Measurements from ENCODE around the gene LSP1.

Gene LSP1

DNA sequence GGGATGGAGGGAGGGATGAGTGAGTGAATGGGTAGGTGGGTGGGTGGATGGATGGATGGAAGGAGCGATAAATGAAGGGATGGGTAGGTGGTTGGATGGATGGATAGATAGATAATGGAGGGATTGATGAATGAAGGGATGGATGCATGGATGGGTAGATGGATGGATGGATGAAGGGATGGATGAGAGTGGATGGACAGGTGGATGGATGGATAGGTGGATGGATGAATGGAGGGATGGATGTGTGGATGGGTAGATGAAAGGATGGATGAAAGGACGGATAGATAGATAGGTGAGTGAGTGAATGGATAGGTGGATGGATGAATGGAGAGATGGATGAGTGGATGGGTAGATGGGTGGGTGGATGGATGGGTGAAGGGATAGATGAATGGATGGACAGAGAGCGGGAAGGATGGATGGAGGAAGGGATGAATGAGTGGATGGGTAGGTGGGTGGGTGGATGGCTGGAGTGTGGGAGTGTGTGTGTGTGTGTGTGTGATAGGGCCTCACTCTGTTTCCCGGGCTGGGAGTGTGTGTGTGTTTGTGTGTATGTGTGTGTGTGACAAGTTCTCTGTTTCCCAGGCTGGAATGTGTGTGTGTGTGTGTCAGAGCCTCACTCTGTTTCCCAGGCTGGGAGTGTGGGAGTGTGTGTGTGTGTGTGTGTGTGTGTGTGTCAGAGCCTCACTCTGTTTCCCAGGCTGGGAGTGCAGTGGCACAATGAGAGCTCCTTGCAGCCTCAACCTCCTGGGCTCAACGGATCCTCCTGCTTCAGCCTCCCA, 40.9 kb downstream of the LSP1 start:
- FAIRE-seq = no peak

DNA sequence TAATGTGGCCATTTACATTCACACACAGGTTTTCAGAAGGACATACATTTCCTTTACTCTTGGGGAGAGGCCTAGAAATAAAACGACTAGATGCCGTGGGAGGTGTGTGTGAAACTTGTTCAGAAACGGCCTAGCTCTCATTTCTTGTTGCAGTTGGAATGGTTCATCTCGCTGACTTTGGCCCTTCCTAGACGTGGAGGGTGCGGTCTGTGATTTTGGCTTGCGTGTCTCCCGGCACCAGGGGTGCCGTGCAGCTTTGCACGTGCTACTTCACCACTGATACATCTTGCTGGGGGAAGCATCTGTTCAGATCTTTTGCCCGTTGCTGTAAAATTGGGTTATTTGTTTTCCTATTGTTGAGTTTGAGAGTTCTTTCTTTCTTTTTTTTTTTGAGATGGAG, 41.9 kb downstream of the LSP1 start:
- no peak for FAIRE-seq

DNA sequence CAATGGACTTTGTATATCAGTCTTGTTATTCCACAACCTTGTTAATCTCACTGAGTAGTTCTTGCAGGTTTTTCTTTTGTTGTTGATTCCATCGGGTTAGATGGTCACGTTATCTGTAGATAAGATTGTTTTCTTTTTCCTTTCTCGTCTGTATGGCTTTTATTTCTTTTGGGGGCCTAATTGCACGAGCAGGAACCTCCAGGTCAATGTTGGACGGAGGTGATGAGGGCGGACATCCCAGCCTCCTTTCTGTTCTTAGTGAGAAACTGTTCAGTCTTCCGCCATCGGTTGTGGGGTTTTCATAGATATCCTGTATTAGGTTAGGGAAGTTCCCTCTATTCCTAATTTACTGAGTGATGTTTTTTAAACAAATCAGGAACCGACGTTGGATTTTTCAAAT, 43.6 kb downstream of the LSP1 start:
- no peak for FAIRE-seq

DNA sequence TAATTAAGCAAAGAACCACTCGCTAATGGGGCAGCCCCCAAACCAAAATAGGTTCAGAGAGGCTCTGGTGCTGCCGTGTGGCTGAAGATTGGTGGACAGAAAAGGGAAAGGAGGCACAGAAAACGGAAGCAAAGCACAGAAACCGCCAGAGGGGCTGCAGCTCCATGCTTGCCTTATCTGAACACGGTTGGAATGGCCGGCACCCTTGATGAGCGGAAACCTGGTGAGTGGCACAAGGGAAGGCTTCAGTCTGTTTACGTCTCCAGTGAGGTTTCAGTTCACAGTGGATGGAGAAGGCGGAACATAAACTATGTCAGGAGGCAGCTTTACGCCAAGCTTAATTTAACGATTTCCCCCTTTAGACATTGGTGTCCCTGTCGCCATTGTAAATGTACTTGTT, 44.0 kb downstream of the LSP1 start:
- no peak for FAIRE-seq

DNA sequence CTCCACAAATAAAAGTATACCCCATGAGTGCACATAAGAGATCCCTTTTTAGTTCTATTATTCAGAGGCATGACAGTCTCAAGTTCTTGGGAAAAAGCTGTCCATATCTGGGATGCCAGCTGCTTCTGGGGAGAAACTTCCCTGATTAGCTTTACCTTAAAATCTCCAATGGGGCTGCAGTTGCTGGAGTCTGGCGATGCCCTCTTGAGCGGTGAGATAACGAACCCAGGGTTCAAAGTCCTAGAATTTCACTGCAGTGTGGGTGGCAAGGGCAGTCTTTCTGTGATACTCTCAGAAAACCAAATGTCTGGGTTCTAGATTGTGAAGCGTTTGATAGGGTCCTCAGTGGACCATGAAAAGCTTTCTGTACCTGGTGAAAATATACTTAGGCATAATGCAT, 46.2 kb downstream of the LSP1 start:
- no peak for FAIRE-seq

DNA sequence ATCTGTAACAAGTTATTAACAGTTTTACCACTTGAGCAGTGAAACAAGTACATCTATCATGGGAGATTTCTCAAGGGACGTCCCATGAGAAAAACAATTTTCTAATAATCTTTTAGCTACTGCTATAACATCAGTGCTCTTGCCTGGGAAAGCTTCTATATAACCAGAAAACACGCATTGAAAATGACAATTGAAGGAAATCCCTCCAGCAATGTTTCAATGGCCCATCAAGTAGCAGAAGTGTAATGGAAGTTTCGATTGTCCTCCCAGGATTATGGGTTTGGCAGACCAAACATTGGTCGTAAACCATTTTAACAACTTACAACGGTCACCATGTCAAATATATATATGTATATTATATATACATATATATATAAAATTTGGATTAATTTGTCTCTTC, 46.8 kb downstream of the LSP1 start:
- no peak for FAIRE-seq

DNA sequence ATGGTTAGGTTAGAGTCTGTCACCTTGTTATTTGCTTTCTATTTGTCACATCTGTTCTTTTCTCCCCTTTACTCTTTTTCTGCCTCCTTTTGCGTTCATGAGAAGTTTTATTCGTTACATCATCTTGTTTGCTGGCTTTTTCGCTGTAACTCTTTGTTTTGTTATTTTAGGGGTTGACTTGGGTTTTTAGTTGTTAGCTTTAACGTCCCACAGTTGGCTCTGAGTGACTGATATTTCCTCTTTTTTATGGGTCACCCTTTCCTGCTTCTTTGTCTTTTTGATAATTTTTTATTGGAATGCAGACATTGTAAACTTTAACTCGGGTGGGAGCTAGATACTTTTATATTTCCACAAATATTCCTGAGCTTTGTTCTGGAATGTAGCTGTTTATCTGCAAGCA, 53.3 kb downstream of the LSP1 start:
- FAIRE-seq = peak; percentile 22

DNA sequence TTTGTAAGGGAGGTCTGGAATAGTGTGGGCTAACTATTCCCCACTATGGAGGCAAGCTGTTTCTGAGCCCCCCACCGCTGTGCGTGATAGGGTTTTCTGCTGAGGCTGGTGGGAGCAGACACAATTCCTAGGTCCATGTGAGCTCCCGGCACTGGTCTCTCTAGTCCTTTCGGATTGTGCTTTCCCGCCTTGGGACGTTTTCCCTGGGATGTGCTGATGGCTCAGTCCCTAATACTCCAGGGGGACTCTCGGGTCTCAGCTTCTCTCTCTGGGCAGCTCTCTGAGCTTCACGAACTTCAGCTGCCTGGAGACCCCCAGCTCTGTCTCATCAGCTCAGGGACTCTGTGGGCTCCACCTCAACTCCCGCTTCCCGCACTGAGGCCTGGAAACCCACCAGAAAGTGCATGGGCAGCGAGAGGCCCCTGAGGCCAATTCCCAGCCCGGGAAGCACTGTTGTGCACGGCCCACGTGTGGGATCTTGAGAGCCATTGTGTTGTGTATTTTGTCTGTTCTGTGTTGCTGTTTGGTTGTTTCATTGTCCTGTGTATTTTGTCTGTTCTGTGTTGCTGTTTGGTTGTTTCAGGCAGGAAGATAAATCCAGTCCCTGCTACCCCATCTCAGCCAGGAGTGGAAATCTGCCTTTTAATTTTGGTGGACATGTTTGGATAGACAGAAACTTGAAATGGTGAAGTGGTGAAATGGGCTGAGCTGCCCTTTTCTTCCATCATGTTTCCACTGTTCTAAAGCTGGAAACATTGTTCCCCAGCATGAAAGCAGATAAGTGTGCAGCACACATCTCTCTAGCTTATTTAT, 53.9 kb downstream of the LSP1 start:
- no peak for FAIRE-seq

DNA sequence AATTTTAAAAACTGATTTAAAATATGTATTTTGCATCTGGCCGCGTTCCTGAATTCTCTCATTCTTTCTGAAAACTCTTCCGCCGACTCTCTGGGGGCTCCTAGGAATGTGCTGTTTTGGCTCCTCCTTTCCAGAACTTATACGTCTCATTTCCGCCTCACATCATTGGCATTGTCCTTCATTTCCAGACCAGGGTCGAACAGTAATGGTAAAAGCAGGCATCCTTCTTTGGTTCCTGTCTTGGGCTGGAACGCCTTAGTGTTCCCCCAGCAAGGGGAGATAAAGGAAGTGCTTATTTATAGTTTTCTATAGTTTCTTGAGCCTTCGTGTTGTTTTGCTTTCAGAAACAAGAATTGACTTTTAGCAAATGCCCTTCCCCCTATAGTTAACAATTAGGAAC, 55.7 kb downstream of the LSP1 start:
- peak; percentile 72 for FAIRE-seq

DNA sequence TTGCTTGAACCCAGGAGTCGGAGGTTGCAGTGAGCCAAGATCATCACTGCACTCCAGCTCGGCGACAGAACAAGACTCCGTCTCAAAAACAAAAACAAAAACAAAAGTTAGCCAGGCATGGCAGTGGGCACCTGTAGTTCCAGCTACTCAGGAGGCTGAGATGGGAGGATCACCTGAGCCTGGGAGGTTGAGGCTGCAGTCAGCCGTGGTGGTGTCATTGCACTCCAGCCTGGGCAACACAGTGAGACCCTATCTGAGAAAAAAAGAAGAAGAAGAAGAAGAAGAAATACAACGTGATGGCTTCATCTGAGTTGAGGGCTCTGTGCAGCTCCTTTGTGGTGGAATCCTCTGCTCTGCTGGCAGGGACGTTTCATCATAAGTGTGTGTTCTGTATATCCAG, 56.6 kb downstream of the LSP1 start:
- no peak for FAIRE-seq

DNA sequence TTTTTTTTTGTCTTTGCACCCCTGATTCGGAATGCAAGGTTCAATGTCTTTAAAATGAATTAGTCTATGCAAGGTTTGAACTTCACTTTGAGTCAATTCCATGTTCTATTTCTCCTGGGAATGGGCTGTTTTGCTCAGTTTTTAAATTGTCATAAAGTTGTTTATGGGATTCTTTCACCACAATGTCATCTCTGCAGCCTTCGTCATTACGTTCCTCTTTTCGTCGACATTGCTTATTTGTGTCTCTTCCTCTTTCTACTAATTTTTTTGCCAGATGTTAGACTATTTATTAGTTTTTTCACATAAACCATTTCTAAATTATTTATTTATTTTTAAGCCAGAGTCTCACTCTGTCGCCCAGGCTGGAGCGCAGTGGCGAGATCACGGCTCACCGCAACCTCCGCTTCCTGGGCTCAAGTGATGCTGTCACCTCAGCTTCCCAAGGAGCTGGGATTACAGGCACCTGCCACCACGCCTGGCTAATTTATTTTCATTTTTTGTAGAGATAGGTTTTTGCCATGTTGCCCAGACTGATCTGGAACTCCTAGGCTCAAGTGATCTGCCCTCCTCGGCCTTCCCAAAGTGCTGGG, 59.5 kb downstream of the LSP1 start:
- no peak for FAIRE-seq

DNA sequence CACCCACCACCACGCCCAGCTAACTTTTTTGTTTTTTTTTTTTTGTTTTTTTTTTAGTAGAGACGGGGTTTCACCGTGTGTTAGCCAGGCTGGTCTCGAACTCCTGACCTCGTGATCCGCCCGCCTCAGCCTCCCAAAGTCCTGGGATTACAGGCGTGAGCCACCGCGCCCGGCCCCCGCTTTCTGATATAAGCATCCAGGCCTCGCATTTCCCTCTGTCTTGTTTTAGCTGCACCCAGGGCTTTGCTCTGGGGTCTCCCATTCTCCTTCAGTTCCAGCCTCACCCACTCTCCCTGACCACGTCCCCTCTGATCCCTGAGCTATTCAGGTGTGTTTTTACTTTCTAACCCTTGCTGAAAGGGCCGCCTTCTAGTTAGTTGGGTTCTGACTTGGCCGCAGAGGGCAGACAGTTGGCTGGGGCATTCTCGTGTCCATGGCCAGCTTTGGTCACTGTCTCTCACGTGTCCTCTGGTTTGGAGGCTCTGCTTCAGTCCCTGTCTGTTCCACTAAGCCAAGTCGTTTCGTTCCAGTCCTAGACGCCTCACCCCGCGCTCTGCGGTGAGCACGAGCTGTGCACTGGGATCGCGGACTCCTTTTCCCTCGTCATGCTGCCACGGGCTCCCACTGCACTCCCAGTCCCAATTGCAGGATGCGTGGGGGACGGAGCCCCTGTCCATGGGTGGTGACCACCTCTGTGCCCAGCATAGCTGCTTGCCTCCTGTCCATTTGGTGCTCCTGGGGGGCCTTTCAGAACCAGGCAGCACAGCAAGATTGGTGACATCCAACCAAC, 60.6 kb downstream of the LSP1 start:
- no peak for FAIRE-seq

DNA sequence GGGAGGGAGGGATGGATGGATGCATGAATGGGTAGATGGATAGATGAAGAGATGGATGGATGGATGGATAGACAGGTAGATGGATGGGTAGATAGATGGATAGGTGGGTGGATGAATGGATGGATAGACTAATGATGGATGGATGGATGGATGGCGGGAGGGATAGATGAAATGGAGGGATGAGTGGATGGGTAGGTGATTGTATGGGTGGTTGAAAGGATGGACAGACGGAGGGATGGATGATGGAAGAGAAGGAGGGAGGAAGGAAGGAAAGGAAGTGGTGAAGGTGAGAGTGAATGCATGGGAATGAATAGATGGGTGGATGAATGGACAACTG, 62.9 kb downstream of the LSP1 start:
- FAIRE-seq = no peak

DNA sequence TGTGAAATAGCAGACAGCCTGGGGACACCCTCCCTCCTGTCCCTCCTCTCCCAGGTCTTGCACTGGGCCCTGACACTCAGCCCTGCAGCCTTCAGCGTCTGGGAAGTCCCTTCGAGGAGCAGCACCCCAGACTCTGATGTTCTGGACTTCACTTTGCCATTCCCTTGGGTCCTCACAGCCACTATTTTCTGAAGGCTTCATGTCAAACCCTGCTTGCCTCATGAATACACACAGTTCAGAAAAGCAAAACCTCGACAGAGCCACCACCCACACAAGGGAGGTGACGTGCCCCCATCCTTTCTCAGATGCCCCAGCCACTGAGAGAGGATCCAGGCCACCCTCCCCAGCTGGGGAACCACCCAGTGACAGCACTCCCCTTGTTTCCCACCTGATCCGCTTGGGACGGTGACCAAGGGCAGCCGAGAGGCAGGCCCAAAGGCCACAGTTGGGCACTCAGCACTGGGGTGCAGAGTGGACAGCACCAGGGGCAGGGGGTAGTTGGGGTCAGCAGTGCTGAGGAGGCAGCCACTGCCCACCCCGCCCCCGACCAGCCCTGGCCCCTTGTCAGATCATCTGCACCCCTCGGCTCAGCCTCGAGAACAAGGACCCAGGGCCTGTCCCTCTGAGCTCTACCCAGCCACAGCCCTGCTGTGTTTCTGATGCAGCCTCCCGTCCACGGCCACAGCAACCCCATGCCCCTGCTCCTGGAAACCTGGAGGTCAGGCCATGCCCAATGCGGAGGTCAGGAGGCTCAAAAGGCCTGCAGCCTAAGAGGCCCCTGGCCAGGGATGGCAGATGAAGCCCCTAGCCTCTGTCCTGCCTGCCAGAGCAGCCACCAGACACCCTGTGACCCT, 63.5 kb downstream of the LSP1 start:
- no peak for FAIRE-seq

DNA sequence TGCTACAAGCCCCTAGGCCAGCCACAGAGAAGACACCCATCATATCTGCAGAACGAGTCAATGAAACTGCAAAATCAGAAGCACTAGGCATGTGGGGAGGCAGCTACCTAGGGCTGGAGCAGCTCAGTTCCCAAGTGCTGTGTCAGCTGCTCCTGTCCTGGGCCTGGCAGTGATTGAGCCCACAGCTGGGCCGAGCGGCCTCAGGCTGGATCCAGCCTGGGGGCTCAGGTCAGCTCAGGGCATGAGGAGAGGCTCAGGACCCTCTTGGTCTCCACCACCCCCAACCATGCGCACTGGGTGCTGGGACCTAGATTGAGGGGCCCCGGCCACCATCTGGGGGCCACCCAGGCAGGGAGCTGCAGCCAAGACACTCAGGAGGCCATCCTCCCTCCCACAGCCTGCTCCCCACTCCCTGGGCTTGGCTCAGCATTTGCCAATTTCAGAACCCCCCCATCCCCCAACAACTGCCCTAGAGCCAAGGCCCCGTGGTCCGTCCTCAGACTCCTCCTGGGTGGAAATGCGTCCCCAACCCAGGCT, 64.2 kb downstream of the LSP1 start:
- FAIRE-seq = no peak

DNA sequence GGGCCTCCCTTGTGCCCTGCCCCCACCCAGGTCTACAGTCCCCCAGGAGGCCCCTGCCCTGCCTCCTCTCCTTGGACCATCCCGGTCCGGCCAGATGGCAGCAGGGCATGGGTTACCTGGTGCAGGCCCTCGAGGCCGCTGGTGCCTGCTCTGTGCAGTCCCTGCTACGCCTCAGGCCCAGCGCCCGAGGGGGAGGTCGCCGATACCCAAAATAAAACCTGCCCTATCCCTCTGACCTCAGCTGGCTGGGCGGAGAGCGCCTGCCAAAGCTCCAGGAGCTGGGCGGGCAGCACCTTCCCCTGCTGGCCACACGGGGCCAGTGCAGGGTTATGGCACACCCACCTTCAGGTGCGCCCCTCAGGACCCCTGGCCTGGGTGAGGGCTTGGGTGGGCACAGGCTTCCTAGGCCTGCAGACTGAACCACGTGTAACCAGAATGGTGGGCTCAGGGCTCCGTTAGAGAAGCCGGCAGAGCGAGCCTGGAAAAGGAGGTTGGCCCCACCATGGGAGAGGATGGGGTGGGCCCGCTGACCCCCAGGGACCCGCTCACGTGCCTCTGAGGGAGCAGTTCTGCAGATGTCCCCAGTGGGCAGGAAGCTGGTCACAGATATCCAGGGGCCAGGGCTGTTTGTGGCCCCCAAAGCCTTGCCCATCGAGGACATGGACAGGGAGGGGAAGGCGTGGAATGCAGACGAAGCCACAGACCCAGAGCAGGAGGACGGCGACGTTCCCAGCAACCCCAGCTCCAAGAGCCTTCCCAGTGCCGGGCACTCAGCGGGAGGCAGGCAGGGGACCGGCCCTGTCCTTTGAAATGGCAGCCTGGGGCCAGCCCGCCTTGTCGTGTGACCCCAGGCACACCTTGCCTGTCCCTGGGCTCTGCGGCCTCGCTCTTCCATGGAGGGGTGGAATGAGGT, 64.9 kb downstream of the LSP1 start:
- FAIRE-seq = no peak

DNA sequence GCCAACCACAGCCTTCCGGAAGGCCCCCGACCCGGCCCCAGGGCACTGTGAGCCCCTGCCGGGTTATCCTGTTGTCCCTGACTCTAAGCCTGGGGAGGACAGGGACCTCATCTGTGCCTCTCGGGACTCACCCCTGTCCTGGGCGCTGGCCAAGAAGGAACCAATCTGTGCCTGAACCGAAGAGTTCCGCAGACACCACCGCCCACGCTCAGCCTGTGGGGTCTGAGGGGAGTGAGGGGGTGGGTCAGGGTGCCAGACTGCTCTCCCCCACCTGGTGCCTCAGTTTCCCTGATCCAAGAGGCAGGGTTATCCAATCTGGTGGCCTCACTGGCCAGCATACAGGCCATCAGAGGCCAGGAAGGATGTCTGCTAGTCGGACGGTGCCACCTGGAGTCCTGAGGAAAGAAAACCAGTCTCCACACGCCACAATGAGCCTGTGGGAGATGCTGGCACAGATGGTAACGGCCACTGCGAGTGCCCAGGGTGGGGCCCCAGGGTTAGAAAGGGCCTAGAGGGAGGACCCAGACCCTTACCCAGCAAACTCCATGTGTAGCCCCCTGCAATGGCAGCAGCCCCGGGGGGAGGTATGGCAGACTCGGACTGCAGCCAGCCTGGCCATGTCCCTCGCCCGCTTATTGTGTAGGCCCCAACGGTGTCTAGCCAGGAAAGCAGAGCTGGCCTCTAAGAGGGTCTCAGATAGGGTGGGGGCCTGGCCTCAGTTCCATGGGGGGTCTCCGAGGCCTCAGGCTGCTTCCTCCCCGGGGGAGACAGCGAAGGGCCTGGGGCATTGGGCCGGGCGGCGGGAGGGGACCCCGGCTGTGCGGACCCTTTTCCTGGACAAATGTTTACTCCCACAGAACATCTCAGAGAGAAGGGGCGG, 65.8 kb downstream of the LSP1 start:
- FAIRE-seq = no peak

DNA sequence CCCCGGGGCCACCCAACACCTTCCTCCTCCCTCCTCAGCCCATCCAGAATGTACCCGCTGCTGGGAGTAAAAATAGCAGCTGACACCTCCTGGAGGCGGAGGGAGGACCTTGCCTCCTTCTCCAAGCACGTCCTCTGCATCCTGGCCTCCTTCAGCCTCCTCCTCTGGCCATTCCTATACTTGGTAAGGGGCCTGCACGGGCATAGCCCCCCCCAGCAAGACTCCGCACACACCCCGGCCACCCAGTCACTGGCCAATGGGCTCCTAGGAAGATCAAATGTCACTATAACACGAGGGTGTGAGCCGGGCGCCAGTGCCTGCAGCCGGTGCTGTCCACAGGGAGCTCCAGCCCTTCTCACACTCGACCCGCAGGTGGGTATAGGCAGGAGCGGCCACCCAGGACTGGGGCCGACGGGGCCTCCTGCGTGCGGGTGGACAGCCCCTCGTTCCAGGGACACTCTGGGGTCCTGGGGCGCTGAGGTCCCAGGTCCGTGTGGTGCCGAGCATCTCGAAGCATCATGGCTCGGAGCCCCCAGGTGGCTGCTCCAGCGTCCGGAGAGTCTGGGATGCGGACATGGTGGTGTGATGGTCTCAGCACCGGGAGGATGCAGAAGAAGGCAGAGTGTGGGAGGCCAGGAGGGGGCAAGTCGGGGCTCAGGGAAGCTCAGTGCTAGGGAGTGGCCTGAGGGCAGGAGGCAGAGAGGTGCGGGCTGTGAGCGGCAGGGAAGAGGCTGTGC, 66.7 kb downstream of the LSP1 start, which contains the start of gene TNNT3:
Gene TNNT3 (plus strand): TSS at position 313 of the 737 bp plus-strand sequence. CDS start 3,172 bp downstream, outside the sequence.
- FAIRE-seq = no peak
